Right atrium auricular region (tissue), 2 donors: ENCODE results near the gene JMJD7. TPM values are rescaled to one million over a fixed set of nuclear protein-coding genes. Genes with fewer than 3 reads are reported as not detected.

Experiments
- DNase-seq: peaks from one replicate; pipeline ENCODE4 v3.0.0-alpha.2; 2019; ENCODE audit warnings: low spot score
- H3K27ac ChIP-seq, 2 donors: fragments of 200-600 bp; sonication (generic); 1 replicate in 1 of 2; 2 replicates in 1 of 2; pipeline ENCODE4 v1.5.1; 2016 to 2019
- H3K27me3 ChIP-seq, 2 donors: fragments of 200-600 bp; sonication (generic); one replicate each; pipeline versions ENCODE4 v1.5.1 to v1.6.0; 2017 to 2019
- H3K36me3 ChIP-seq: fragments of 200-600 bp; sonication (generic); one replicate; pipeline ENCODE4 v1.5.1; 2016
- H3K4me1 ChIP-seq, 2 donors: fragments of 200-600 bp; sonication (generic); one replicate each; pipeline versions ENCODE4 v1.5.1 to v1.6.0; 2017 to 2019
- H3K4me3 ChIP-seq, 2 donors: fragments of 200-600 bp; sonication (generic); 1 replicate in 1 of 2; 2 replicates in 1 of 2; pipeline ENCODE4 v1.5.1; 2017 to 2019; ENCODE audit warnings: mild to moderate bottlenecking in 1 of 2, moderate library complexity in 1 of 2
- H3K9me3 ChIP-seq, 2 donors: fragments of 200-600 bp; sonication (generic); one replicate each; pipeline ENCODE4 v1.5.1; 2019
- CTCF ChIP-seq, 2 donors: fragments of 200-600 bp; sonication (generic); IDR thresholded peaks; one replicate each; pipeline ENCODE4 v1.5.1; 2019; ENCODE audit warnings: antibody characterized with exemption in 2 of 2
- total RNA-seq, 2 donors: library from RNA; depleted of rRNA; stranded (reverse); fragments of >200 nt; gene quantifications; one replicate each; pipeline ENCODE4 v1.1.0, GENCODE V29; 2016

JMJD7 gene
- total RNA-seq, 2 donors from 2014 or later, result 6.4 to 11.7 TPM

DNA sequence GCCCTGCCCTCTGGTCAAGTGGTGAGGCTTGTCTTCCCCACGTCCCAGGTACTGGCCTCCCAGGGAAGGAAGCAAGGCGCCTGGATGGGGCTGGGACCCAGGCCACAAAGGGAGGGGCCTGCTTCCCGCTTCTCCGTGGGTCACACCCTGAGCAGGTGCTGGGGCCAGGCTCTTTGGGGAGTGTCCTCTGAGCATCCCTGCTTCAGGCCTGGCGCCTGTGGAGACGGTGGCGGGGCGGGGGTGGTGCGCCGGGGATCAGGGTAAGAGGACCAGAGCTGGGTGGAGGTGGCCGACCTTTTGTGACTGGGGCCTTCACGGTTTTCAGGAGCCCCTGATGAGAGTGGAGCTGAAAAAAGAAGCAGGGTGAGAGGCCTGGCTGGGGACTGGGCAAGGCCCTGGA, 14.3 kb downstream of the JMJD7 start:
- Histone ChIP-seq H3K4me3 (no peak overlapping the region), H3K36me3 (peaks cover 43% of the 10 kb centered on the region)

DNA sequence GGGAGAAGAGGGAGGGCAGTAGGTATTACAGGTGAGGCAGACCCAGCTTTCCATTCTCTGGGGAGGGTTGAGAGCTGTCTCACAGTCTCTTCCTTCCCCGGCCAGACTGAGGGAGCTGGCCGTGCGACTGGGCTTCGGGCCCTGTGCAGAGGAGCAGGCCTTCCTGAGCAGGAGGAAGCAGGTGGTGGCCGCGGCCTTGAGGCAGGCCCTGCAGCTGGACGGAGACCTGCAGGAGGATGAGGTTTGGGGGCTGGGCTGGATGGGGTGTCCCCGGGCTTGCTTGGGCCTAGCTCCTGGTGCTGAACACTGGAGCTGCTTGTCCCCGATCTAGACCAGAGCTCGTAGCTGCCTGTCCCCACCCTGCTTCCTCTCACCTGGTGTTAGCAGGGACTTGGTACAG, 15.7 kb downstream of the JMJD7 start:
- TF ChIP-seq CTCF (IDR thresholded peaks at IDR 0.05), result no peak

More for the DNA sequence above, 14.3 kb downstream of the JMJD7 start:
- Histone ChIP-seq H3K27ac (no peak overlapping the region), H3K4me1 (no peaks in the 10 kb centered on the region), H3K9me3 (no peaks in the 10 kb centered on the region), H3K27me3 (no peaks in the 10 kb centered on the region)
- TF ChIP-seq CTCF (IDR thresholded peaks at IDR 0.05), result no peak
- no peak for DNase-seq

GRCh38 chr15:41844814-41845213, 16.9 kb downstream of the JMJD7 start:
- no peaks in the 10 kb centered on the region for H3K9me3 ChIP-seq
- DNase-seq, result no peak
- no peaks in the 10 kb centered on the region for H3K27me3 ChIP-seq
- H3K4me3 ChIP-seq, result no peak overlapping the region
- H3K27ac ChIP-seq, result no peak overlapping the region
- H3K36me3 ChIP-seq, result peaks cover 56% of the 10 kb centered on the region
- no peak for TF ChIP-seq CTCF (IDR thresholded peaks at IDR 0.05)
- no peaks in the 10 kb centered on the region for H3K4me1 ChIP-seq

More for the DNA sequence above, 15.7 kb downstream of the JMJD7 start:
- Histone ChIP-seq H3K9me3 (no peaks in the 10 kb centered on the region), H3K36me3 (peaks cover 56% of the 10 kb centered on the region), H3K27me3 (no peaks in the 10 kb centered on the region), H3K4me1 (no peaks in the 10 kb centered on the region), H3K4me3 (no peak overlapping the region), H3K27ac (no peak overlapping the region)
- DNase-seq, result no peak

GRCh38 chr15:41847206-41847605, 19.3 kb downstream of the JMJD7 start:
- H3K4me3 ChIP-seq, result no peak overlapping the region
- H3K27ac ChIP-seq, result no peak overlapping the region
- H3K9me3 ChIP-seq, result no peaks in the 10 kb centered on the region
- no peaks in the 10 kb centered on the region for H3K4me1 ChIP-seq
- H3K27me3 ChIP-seq, result no peaks in the 10 kb centered on the region
- no peak for TF ChIP-seq CTCF (IDR thresholded peaks at IDR 0.05)
- DNase-seq, result no peak
- H3K36me3 ChIP-seq, result peaks cover 37% of the 10 kb centered on the region

GRCh38 chr15:41847981-41848380, 20.1 kb downstream of the JMJD7 start:
- no peaks in the 10 kb centered on the region for H3K27me3 ChIP-seq
- H3K36me3 ChIP-seq, result peaks cover 37% of the 10 kb centered on the region
- TF ChIP-seq CTCF (IDR thresholded peaks at IDR 0.05), result no peak
- no peak overlapping the region for H3K27ac ChIP-seq
- no peaks in the 10 kb centered on the region for H3K4me1 ChIP-seq
- no peaks in the 10 kb centered on the region for H3K9me3 ChIP-seq
- H3K4me3 ChIP-seq, result no peak overlapping the region
- DNase-seq, result no peak

- no peak for DNase-seq
- Histone ChIP-seq H3K27me3 (no peaks in the 10 kb centered on the region), H3K36me3 (peaks cover 37% of the 10 kb centered on the region), H3K27ac (no peak overlapping the region), H3K9me3 (no peaks in the 10 kb centered on the region), H3K4me3 (no peak overlapping the region), H3K4me1 (no peaks in the 10 kb centered on the region)
- TF ChIP-seq CTCF (IDR thresholded peaks at IDR 0.05), result no peak
Observed at GRCh38 chr15:41848631-41849030, 20.7 kb downstream of the JMJD7 start.
